CD4-positive, alpha-beta T cell treated with Interleukin-6 for 4 hours (primary cell): ENCODE measurements around the gene UCHL1.
"Not testable (repeated sequence)": the region's sequence is repeated elsewhere in the genome, so short reads cannot be mapped to it uniquely, and the experiment has no call there.

Experiments used
- DNase-seq: peaks from one replicate; pipeline ENCODE4 v3.0.0-alpha.2; 2020; ENCODE audit warnings: mixed read lengths

The UCHL1 gene

DNA sequence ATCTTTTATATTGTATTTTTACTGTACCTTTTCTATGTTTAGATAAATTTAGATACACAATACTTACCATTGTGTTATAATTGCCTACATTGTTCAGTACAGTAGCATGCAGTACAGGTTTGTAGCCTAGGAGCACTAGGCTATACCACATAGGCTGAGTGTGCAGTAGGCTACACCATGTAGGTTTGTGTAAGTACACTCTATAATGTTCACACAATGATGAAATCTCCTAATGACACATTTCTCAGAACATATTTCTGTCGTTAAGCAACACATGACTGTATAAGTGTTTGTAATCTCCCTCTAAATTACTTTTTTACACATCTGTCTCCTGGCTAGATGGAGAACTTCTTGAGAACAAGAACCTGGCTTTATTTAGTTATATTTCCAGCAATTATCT is 40.3 kb downstream of the UCHL1 start:
- DNase-seq = no peak

DNA sequence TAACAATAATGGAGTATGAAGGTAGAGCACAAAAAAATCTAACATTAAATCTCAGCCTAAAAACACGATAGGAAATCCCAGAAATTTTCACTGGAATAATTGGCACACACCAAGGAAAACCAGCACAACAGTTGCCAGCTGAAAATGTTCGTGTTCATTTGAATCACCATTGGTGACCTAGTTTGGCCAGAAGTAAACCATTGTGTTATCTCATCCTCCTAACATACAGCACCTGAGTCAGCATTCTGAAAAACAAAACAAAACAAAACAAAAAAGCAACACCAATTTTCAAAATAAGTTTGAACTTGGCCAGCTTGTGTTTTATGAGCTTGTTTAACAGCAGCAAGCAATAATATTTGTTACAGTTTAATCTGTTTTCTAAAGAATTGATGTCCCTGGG is 41.1 kb downstream of the UCHL1 start:
- no peak for DNase-seq

DNA sequence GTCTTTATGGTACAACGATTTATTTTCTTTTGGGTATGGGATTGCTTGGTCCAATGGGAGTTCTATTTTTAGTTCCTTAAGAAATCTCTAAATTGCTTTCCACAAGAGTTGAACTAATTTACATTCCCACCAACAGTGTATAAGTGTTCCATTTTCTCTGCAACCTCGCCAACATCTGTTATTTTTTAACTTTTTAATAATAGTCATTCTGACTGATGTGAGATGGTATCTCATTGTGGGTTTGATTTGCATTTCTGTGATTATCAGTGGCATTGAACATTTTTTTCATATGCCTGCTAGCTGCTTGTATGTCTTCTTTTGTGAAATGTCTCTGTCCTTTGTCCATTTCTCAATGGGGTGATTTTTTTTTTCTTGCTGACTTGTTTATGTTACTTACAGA is 42.8 kb downstream of the UCHL1 start:
- no peak for DNase-seq

DNA sequence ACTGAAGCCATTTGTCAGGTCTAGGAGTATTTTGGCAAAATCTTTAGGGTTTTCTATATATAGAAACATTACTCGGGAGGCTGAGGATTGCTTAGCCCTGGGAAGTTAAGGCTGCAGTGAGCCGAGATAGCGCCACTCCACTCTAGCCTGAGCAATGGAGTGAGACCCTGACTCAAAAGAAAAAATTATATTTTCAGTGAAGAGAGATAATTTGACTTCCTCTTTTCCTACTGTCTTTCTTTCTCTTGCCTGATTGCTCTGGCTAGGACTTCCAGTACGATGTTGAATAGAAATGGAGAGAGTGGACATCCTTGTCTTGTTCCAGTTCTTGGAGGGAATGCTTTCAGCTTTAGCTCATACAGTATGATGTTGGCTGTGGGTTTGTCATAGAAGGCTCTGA is 44.4 kb downstream of the UCHL1 start:
- DNase-seq = no peak

DNA sequence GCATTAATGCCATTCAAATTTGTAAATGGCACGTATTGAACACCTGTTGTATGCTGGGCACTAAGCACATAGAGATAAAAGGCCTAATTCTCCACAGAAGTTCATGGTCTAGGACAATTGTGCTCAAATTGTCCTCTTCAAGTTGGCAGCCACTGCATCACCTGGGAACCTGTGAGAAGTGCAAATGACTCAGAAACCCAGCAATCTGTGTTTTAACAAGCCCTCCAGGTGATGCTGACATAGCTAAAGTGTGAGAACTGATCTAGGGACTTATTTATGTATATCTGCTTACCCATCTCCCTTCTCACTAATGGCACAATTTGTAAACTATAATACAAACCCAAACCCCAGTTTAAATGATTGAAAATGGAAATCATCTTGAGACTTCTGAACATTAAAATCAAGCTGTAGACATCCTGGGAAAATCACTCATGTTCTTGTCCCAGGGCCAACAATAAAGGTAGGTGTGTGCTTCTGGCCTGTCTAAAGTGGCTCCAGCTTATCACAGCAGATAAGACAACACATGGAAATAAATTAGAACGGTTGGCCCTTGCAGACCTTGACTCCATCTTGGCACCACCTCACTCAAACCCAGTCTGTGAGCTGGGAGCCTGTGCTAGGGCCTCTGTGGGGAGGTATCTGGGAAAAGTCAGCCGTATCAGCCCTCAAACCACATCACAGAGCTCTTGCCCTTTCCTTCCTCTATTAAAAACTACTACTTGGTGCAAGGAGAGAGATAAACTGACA is 46.8 kb downstream of the UCHL1 start:
- no peak for DNase-seq

DNA sequence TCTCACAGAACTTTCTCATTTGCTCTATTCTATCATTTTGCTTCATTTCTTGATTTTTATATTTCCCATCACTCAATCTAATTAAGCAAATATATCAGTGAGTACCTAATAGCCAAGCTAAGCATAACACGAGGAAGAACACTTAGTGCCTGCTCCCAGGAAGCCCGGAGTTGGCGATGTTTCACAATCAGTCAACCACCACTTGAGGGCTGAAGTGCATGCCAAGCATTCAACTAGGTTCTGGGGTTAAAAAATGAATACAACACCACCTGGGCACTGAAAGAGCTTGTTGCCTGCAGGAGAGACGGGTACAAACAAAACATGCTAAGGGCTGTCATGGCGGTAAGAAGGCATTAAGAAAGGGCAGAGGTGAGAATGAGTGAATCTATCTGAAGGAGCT is 47.5 kb downstream of the UCHL1 start:
- DNase-seq = no peak

DNA sequence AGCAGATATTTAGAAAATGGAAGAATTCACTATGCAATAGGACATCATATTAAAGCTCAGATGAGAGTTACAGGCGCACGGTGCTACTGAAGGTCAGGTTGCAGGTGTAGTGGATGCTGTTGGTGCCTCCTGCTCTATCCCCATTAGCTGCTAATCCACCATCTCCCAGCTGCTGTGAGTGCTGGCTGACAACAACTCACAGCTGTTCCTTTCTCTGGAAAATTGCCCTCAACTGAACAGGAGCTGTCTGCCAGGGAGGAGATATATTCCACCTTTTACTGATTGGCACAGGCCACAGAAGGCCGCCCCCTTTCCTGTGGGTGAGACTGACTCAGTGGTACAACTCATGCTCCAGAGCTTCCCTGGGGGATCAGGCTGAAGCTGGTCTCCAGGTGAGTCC is 48.7 kb downstream of the UCHL1 start:
- no peak for DNase-seq

DNA sequence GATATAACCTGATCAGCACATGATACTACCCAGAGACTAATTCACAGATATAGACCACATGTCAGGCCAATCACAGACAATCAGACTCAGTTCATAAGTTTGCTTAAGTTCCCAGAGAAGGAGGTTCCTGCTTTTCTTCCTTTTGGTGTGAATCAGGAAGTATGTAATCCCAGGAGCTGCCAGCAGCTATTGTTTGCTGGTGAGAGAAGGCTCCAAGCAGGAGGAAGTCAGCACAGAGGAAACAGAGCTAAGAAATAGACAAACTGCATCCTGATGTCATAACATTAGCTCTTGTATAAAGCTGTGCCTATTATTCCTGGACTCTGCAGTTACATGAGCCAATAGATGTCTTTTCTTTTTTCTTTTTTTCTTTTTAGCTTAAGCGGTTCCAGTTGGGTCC is 50.9 kb downstream of the UCHL1 start:
- no peak for DNase-seq

DNA sequence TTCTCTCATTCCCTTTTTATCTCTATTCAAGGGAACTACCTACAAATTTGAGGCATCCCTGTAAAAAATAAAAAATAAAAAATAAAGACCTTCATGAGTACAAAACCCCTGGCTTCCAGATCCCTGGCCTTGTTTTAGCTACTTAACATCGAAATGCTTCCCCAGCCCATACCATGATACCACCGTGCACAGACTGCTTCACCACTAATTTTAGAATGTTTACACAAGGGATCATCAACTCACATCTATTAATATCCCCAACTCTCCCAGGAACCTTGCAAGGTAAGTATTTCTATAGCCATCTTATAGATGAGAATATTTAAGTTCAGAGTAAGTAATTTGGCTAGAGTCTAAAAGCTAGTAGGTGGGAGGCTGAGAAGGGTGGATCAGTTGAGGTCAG is 51.7 kb downstream of the UCHL1 start:
- DNase-seq = no peak

DNA sequence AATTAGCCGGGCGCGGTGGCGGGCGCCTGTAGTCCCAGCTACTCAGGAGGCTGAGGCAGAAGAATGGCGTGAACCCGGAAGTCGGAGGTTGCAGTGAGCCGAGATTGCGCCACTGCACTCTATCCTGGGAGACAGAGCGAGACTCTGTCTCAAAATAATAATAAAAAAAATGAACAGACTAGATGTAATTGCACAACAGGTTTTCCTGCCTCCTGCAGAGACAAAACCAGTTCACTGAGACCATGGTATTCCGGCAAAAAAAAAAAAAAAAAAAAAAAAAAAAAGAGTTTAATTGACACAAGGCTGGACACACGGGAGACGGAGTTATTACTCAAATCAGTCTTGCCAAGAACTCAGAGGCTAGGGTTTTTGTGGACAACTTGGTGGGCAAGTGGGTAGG is 58.7 kb downstream of the UCHL1 start:
- not testable (repeated sequence) for DNase-seq

DNA sequence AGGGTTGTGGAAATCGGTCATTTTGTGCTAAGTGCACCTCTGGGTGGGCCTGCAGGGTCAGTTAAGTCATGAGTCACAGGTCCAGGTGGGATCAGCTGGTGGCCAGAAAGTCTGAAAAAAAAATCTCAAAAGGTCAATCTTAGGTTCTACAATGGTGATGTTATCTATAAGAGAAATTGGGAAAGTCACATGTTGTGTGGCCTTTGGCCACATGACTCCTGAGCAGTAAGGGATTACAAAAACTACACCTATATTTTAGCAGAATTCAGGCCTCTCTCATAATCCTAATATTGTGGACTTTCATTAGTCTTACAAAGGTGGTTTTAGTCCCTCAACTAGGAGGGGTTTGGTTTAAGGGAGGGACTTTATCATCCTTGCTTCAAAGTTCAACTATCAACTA is 59.1 kb downstream of the UCHL1 start:
- no peak for DNase-seq
